GM10847 (cell line): ENCODE results near the gene PCDHGA9.
"Not testable (repeated sequence)": the region's sequence is repeated elsewhere in the genome, so short reads cannot be mapped to it uniquely, and the experiment has no call there.

Experiments
- POLR2A ChIP-seq: IDR thresholded peaks from 2 replicates; pipeline ENCODE4 v1.6.1; 2011; ENCODE audit not compliant: insufficient read length; ENCODE audit errors: extremely low read depth

PCDHGA9 gene

DNA sequence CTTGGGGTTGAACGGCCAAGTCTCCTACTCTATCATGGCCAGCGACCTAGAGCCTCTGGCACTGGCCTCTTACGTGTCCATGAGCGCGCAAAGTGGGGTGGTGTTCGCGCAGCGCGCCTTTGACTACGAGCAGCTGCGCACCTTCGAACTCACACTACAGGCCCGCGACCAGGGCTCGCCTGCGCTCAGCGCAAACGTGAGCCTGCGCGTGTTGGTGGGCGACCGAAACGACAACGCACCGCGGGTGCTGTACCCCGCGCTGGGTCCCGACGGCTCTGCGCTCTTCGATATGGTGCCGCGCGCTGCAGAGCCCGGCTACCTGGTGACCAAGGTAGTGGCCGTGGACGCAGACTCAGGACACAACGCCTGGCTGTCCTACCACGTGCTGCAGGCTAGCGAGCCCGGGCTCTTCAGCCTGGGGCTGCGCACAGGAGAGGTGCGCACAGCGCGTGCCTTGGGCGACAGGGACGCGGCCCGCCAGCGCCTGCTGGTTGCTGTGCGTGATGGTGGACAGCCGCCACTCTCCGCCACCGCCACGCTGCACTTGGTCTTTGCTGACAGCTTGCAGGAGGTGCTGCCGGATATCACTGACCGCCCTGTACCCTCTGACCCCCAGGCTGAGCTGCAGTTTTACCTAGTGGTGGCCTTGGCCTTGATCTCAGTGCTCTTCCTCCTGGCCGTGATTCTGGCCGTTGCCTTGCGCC, 2.9 kb upstream of the PCDHGA9 start:
- no peak for TF ChIP-seq POLR2A

DNA sequence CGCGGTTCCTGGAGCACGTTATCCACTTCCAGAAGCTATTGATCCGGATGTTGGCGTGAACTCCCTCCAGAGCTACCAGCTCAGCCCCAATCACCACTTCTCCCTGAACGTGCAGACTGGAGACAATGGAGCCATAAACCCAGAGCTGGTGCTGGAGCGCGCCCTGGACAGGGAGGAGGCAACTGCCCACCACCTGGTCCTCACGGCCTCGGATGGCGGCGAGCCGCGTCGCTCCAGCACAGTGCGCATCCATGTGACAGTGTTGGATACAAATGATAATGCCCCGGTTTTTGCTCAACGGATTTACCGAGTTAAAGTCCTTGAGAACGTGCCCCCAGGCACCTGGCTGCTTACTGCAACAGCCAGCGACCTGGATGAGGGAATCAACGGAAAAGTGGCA, 809 bp downstream of the PCDHGA9 start:
- no peak for TF ChIP-seq POLR2A

DNA sequence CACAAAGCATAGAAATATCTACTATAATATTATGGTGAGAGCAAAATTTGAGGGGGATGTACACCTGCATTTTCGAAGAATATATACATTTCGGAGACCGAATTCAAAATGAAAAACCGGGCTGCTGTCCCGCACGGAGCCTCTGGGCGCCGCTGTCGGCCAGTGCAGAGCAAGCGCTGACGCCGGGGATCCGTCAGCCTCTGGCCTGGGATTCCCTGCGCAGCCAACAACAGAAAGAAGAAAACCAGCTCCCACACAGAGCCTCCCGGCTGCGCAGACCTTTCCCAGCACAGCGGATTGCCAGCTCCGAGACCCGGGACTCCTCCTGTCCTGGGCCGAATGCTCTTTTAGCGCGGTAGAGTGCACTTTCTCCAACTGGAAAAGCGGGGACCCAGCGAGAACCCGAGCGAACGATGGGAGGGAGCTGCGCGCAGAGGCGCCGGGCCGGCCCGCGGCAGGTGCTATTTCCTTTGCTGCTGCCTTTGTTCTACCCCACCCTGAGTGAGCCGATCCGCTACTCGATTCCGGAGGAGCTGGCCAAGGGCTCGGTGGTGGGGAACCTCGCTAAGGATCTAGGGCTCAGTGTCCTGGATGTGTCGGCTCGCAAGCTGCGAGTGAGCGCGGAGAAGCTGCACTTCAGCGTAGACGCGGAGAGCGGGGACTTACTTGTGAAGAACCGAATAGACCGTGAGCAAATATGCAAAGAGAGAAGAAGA, 5.4 kb downstream of the PCDHGA9 start, which contains the start of gene PCDHGB6:
Gene PCDHGB6 (plus strand): TSS at position 232 of the 716 bp plus-strand sequence. CDS start 182 bp downstream, at position 414.
- not testable (repeated sequence) for TF ChIP-seq POLR2A

DNA sequence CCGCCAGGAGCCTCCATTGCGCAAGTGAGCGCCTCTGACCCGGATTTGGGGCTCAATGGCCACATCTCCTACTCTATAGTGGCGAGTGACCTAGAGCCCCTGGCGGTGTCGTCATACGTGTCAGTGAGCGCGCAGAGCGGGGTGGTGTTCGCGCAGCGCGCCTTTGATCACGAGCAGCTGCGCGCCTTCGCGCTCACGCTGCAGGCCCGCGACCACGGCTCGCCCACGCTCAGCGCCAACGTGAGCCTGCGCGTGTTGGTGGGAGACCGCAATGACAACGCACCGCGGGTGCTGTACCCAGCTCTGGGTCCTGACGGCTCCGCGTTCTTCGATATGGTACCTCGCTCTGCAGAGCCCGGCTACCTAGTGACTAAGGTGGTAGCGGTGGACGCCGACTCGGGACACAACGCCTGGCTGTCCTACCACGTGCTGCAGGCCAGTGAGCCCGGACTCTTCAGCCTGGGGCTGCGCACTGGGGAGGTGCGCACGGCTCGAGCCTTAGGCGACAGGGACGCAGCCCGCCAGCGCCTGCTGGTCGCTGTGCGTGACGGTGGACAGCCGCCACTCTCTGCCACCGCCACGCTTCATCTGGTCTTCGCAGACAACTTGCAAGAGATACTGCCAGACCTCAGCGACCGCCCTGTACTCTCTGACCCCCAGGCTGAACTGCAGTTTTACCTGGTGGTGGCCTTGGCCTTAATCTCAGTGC, 7.2 kb downstream of the PCDHGA9 start:
- TF ChIP-seq POLR2A = no peak

DNA sequence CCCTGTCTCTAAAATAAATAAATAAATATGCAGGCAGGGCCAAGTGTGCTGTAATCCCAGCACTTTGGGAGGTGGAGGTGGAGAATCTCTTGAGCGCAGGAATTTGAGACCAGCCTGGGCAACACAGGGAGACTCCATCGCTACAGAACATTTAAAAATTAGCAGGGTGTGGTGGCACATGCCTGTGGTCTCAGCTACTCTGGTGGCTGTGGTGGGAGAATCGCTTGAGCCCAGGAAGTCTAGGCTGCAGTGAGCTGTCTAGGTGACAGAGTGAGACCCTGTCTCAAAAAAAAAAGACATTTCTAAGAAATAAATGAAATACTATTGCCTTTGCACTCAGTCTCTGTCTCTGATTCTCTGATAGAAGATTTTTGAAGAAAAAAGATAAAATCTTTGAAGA, 9.0 kb downstream of the PCDHGA9 start:
- no peak for TF ChIP-seq POLR2A

DNA sequence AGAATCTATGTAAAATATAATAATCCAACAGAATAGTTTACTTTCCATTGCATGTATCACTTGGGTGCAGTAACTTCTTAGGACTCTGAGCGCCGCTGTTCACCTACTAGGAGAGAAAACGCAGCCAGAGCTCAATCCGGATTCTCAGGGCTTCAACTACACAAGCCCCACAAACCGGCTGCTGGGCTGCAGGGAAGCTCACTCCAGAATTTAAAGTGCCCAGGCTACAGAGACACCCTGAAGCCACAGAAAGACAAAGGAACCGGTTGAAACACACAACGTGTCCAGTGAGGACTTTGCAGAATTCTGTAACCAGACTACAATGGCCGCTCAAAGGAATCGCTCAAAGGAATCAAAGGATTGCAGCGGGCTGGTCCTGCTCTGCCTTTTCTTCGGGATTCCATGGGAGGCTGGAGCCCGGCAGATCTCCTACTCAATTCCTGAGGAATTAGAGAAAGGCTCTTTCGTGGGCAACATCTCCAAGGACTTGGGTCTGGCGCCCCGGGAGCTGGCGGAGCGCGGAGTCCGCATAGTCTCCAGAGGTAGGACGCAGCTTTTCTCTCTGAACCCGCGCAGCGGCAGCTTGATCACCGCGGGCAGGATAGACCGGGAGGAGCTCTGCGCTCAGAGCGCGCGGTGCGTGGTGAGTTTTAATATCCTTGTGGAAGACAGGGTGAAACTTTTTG, 10.4 kb downstream of the PCDHGA9 start, which contains the start of gene PCDHGA10:
Gene PCDHGA10 (plus strand): TSS at position 134 of the 686 bp plus-strand sequence. CDS start 189 bp downstream, at position 323.
- TF ChIP-seq POLR2A = no peak

DNA sequence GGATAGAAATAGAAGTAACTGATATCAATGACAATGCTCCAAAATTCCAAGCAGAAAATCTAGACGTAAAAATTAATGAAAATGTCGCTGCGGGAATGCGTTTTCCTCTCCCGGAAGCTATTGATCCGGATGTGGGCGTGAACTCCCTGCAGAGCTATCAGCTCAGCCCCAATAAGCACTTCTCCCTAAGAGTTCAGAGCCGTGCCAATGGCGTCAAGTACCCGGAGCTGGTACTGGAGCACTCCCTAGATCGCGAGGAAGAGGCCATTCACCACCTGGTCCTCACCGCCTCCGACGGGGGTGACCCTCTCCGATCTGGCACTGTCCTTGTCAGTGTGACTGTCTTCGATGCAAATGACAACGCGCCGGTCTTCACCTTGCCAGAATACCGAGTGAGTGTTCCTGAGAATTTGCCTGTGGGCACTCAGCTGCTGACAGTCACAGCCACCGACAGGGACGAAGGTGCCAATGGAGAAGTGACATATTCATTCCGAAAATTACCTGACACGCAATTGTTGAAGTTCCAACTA, 11.0 kb downstream of the PCDHGA9 start:
- TF ChIP-seq POLR2A = no peak

DNA sequence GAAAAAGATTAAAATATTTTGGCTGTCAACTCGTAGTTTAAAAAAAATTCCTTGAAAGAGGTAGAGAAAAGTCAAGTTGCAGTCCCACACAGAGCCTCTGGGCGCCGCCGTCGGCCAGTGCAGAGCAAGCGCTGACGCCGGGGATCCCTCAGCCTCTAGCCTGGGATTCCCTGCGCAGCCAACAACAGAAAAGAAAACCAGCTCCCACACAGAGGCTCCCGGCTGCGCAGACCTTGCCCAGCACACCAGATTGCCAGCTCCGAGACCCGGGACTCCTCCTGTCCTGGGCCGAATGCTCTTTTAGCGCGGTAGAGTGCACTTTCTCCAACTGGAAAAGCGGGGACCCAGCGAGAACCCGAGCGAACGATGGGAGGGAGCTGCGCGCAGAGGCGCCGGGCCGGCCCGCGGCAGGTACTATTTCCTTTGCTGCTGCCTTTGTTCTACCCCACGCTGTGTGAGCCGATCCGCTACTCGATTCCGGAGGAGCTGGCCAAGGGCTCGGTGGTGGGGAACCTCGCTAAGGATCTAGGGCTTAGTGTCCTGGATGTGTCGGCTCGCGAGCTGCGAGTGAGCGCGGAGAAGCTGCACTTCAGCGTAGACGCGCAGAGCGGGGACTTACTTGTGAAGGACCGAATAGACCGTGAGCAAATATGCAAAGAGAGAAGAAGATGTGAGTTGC, 15.1 kb downstream of the PCDHGA9 start, which contains the start of gene PCDHGB7:
Gene PCDHGB7 (plus strand): TSS at position 184 of the 679 bp plus-strand sequence. CDS start 183 bp downstream, at position 367.
- not testable (repeated sequence) for TF ChIP-seq POLR2A

DNA sequence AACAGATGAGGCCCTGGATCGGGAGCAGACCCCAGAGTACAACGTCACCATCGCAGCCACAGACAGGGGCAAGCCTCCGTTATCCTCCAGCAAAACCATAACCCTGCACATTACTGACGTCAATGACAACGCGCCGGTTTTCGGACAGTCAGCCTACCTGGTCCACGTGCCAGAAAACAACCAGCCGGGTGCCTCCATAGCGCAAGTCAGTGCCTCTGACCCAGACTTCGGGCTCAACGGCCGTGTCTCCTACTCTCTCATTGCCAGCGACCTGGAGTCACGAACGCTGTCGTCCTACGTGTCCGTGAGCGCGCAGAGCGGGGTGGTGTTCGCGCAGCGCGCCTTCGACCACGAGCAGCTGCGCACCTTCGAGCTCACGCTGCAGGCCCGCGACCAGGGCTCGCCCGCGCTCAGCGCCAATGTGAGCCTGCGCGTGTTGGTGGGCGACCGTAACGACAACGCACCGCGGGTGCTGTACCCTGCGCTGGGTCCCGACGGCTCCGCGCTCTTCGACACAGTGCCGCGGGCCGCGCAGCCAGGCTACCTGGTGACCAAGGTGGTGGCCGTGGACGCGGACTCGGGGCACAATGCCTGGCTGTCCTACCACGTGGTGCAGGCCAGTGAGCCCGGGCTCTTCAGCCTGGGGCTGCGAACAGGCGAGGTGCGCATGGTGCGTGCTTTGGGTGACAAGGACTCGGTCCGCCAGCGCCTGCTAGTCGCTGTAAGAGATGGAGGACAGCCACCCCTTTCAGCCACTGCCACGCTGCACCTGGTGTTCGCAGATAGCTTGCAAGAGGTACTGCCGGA, 16.7 kb downstream of the PCDHGA9 start:
- TF ChIP-seq POLR2A = no peak

DNA sequence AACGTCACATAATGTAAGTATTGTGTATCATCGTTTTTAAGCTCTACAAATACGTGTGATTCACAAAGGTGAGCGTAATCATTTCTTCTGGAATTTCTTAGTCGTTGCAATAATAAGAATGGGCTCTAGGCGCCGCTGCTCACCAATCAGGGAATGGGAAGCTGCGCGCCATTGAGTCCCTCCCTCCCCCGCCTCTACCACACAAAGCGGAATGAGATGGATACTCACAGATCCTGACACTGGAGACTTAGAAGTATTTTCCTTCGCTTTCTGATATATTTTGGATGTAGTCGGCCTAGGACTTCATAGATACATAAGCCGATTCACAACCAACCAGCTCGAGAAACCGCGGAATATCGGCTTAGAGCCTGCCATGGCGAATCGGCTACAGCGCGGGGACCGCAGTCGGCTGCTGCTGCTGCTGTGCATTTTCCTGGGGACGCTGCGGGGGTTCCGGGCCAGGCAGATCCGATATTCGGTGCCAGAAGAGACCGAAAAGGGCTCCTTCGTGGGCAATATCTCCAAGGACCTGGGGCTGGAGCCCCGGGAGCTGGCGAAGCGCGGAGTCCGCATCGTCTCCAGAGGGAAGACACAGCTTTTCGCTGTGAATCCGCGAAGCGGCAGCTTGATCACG, 18.4 kb downstream of the PCDHGA9 start, which contains the start of gene PCDHGA11:
Gene PCDHGA11 (plus strand): TSS at position 197 of the 634 bp plus-strand sequence. CDS start 177 bp downstream, at position 374.
- no peak for TF ChIP-seq POLR2A

DNA sequence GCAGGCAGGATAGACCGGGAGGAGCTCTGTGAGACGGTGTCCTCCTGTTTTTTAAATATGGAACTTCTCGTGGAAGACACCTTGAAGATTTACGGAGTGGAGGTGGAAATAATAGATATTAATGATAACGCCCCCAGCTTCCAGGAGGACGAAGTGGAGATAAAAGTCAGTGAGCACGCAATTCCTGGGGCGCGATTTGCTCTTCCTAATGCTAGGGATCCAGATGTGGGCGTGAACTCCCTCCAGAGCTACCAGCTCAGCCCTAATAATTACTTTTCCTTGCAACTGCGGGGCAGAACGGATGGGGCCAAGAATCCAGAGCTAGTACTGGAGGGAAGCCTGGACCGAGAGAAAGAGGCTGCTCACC, 18.9 kb downstream of the PCDHGA9 start:
- TF ChIP-seq POLR2A = no peak

DNA sequence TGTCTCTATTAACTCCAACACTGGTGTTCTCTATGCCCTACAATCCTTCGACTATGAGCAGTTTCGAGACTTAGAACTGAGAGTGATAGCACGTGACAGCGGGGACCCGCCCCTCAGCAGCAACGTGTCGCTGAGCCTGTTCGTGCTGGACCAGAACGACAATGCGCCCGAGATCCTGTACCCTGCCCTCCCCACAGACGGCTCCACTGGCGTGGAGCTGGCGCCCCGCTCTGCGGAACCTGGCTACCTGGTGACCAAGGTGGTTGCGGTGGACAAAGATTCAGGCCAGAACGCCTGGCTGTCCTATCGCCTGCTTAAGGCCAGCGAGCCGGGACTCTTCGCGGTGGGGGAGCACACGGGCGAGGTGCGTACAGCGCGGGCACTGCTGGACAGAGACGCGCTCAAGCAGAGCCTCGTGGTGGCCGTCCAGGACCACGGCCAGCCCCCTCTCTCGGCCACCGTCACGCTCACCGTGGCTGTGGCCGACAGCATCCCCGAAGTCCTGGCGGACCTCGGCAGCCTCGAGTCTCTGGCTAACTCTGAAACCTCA, 20.2 kb downstream of the PCDHGA9 start:
- TF ChIP-seq POLR2A = no peak
